PC-3 (cell line): ENCODE measurements around the gene DSP. TPM values are rescaled to one million over a fixed set of nuclear protein-coding genes. Genes with fewer than 3 reads are reported as not detected.
A peak's percentile ranks its signal among the peaks of the same experiment; 100 is the strongest.

Experiments
- ATAC-seq: fragments of 200-7000 bp; cut with Tn5 transposase; 2 replicates; pipeline ENCODE4 v1.9.1; 2020; ENCODE audit warnings: mild to moderate bottlenecking, moderate library complexity
- BruUV-seq: library from RNA; stranded (reverse); fragments of 400-500 nt; replicated peaks from 2 replicates; lab custom pipeline; 2021; lab: Mats Ljungman, UMichigan
- CTCF ChIA-PET: fragments of 300-600 bp; sonication (Branson Sonifier 250); formaldehyde crosslinking; loops from one replicate; lab custom pipeline; 2022; ENCODE audit warnings: antibody characterized with exemption; lab: Charles Lee
- POLR2A ChIA-PET: fragments of 300-600 bp; sonication (Branson Sonifier 250); formaldehyde crosslinking; loops from one replicate; lab custom pipeline; 2022; ENCODE audit warnings: antibody characterized with exemption; ENCODE audit not compliant: unreplicated experiment; lab: Charles Lee
- DNase-seq: peaks from one replicate; pipeline ENCODE4 v3.0.0-alpha.2; 2015
- H2AFZ ChIP-seq: fragments of 300-600 bp; sonication (generic); 2 replicates; pipeline ENCODE4 v1.6.0; 2016; ENCODE audit warnings: antibody characterized with exemption, low read length
- H3F3A ChIP-seq: fragments of 300-600 bp; sonication (generic); one replicate; pipeline ENCODE4 v1.6.0; 2017; ENCODE audit warnings: antibody characterized with exemption, low read length, control low read depth, mild to moderate bottlenecking; ENCODE audit not compliant: unreplicated experiment
- H3K27ac ChIP-seq: fragments of 300-600 bp; sonication (generic); 2 replicates; pipeline ENCODE4 v1.5.1; 2016; ENCODE audit warnings: mild to moderate bottlenecking, low read length
- H3K27me3 ChIP-seq: fragments of 300-600 bp; sonication (generic); 2 replicates; pipeline ENCODE4 v1.6.1; 2016; ENCODE audit warnings: low read length, mixed read lengths
- H3K36me3 ChIP-seq: fragments of 300-600 bp; sonication (generic); 2 replicates; pipeline ENCODE4 v1.6.1; 2016; ENCODE audit warnings: low read depth, mixed run types, low read length, mixed read lengths
- H3K4me1 ChIP-seq: fragments of 300-600 bp; sonication (generic); 2 replicates; pipeline ENCODE4 v1.5.1; 2016; ENCODE audit warnings: low read length; ENCODE audit not compliant: insufficient read depth
- H3K4me2 ChIP-seq: fragments of 300-600 bp; sonication (generic); 2 replicates; pipeline ENCODE4 v1.6.0; 2016; ENCODE audit warnings: low read length
- H3K4me3 ChIP-seq: fragments of 300-600 bp; sonication (generic); 2 replicates; pipeline ENCODE4 v1.5.1; 2016; ENCODE audit warnings: mild to moderate bottlenecking, low read length, mixed read lengths
- H3K79me2 ChIP-seq: fragments of 300-600 bp; sonication (generic); 2 replicates; pipeline ENCODE4 v1.6.1; 2017; ENCODE audit warnings: low read length, mixed read lengths
- H3K9ac ChIP-seq: fragments of 300-600 bp; sonication (generic); 2 replicates; pipeline ENCODE4 v1.6.0; 2016; ENCODE audit warnings: mild to moderate bottlenecking, low read length
- H3K9me2 ChIP-seq: fragments of 300-600 bp; sonication (generic); replicated peaks from 2 replicates; pipeline ENCODE4 v1.6.1; 2016; ENCODE audit warnings: mixed run types, low read length, mixed read lengths
- H3K9me3 ChIP-seq: fragments of 300-600 bp; sonication (generic); 2 replicates; pipeline ENCODE4 v1.6.1; 2016; ENCODE audit warnings: low read length, mixed read lengths
- H4K20me1 ChIP-seq: fragments of 300-600 bp; sonication (generic); 2 replicates; pipeline ENCODE4 v1.6.1; 2016; ENCODE audit warnings: low read length, mixed read lengths
- CTCF ChIP-seq: fragments of 300-600 bp; sonication (generic); conservative IDR thresholded peaks from 2 replicates; pipeline ENCODE4 v1.5.1; 2017; ENCODE audit warnings: antibody characterized with exemption, low read depth, mild to moderate bottlenecking, low read length
- EZH2 ChIP-seq: fragments of 300-600 bp; sonication (generic); IDR thresholded peaks from one replicate; pipeline ENCODE4 v1.6.1; 2017; ENCODE audit warnings: antibody characterized with exemption, mild to moderate bottlenecking, low read length; ENCODE audit not compliant: unreplicated experiment
- EZH2phosphoT487 ChIP-seq: fragments of 300-600 bp; sonication (generic); IDR thresholded peaks from 2 replicates; pipeline ENCODE4 v1.6.1; 2018; ENCODE audit warnings: mild to moderate bottlenecking, antibody characterized with exemption, low read length, borderline replicate concordance
- intact Hi-C: fragments of 100-400 bp; cut with micrococcal nuclease; formaldehyde crosslinking; loops from 2 replicates; pipeline ENCODE4 v1.9.0; 2023
- total RNA-seq: library from RNA; depleted of rRNA; stranded (reverse); fragments of >200 nt; gene quantifications from 2 replicates; pipeline ENCODE4 v1.2.3, GENCODE V29; 2014

DSP gene
- total RNA-seq, 1 experiment from 2014 or later = 54.7 TPM

GRCh38 chr6:7590918-7591302, 49.4 kb downstream of the DSP start:
- Histone ChIP-seq H3K27me3 (no peaks in the 10 kb centered on the region), H3K79me2 (peaks cover 35% of the 10 kb centered on the region), H3K4me2 (peak overlapping the region; percentile 89), H3K36me3 (peaks cover 15% of the 10 kb centered on the region), H3K9me2 (no peaks in the 10 kb centered on the region), H3K9me3 (no peaks in the 10 kb centered on the region), H3F3A (no peaks in the 10 kb centered on the region), H3K27ac (no peak overlapping the region), H4K20me1 (peaks cover 11% of the 10 kb centered on the region; the same call in 1 of the 2 replicates), H3K9ac (peak overlapping the region; percentile 91), H3K4me3 (peak overlapping the region; percentile 94), H3K4me1 (peaks cover 18% of the 10 kb centered on the region), H2AFZ (peak overlapping the region; percentile 99; the same call in 1 of the 2 replicates)
- DNase-seq (peak; percentile 57), ATAC-seq (peak; percentile 5; the same call in 1 of the 2 replicates)
- ChIA-PET POLR2A (interaction anchor here (0.6 kb wide), 1 partner anchor 278 kb away, joined by 4 read pairs; the partner anchor contains the start of gene SSR1), CTCF (interaction anchor here (0.6 kb wide), 1 partner anchor 274 kb away, joined by 3 read pairs; no protein-coding TSS in a partner anchor)
- no peak for TF ChIP-seq EZH2
- TF ChIP-seq EZH2phosphoT487 = no peak
- no peak for TF ChIP-seq CTCF
- BruUV-seq = no TSS peak
- intact Hi-C loops = loop anchor here (1.0 to 5.0 kb wide), 2 partner anchors 19 to 49 kb away; partner anchors contain the start of gene DSP

GRCh38 chr6:7591770-7592169, 50.3 kb downstream of the DSP start:
- H3K27ac ChIP-seq = no peak overlapping the region
- ChIA-PET POLR2A (no interaction called here), CTCF (no interaction called here)
- H3K4me2 ChIP-seq = peak overlapping the region; percentile 89
- no peak for TF ChIP-seq EZH2
- TF ChIP-seq CTCF = no peak
- TF ChIP-seq EZH2phosphoT487 = no peak
- no peak for DNase-seq
- no TSS peak for BruUV-seq
- H3K79me2 ChIP-seq = peaks cover 35% of the 10 kb centered on the region
- H3K9me3 ChIP-seq = no peaks in the 10 kb centered on the region
- no peaks in the 10 kb centered on the region for H3F3A ChIP-seq
- ATAC-seq = no peak
- H3K4me1 ChIP-seq = peaks cover 18% of the 10 kb centered on the region
- no peak overlapping the region for H3K9ac ChIP-seq
- H3K4me3 ChIP-seq = peak overlapping the region; percentile 94
- peaks cover 21% of the 10 kb centered on the region for H3K36me3 ChIP-seq
- no peaks in the 10 kb centered on the region for H3K9me2 ChIP-seq
- peaks cover 11% of the 10 kb centered on the region; the same call in 1 of the 2 replicates for H4K20me1 ChIP-seq
- no peaks in the 10 kb centered on the region for H3K27me3 ChIP-seq
- intact Hi-C loops = loop anchor here (5.0 kb wide), 1 partner anchor 49 kb away; the partner anchor contains the start of gene DSP
- H2AFZ ChIP-seq = no peak overlapping the region

GRCh38 chr6:7593229-7593628, 51.8 kb downstream of the DSP start:
- no TSS peak for BruUV-seq
- POLR2A ChIA-PET = no interaction called here
- no peaks in the 10 kb centered on the region for H3F3A ChIP-seq
- CTCF ChIA-PET = no interaction called here
- H3K79me2 ChIP-seq = peaks cover 35% of the 10 kb centered on the region
- TF ChIP-seq EZH2phosphoT487 (no peak), EZH2 (no peak), CTCF (no peak)
- no peak overlapping the region for H3K27ac ChIP-seq
- H3K9me3 ChIP-seq = no peaks in the 10 kb centered on the region
- peaks cover 18% of the 10 kb centered on the region for H3K4me1 ChIP-seq
- H3K36me3 ChIP-seq = peaks cover 24% of the 10 kb centered on the region
- intact Hi-C loops = loop anchor here (5.0 kb wide), 1 partner anchor 51 kb away; the partner anchor contains the start of gene DSP
- H3K4me2 ChIP-seq = no peak overlapping the region
- no peak overlapping the region for H3K9ac ChIP-seq
- H4K20me1 ChIP-seq = peaks cover 11% of the 10 kb centered on the region; the same call in 1 of the 2 replicates
- H2AFZ ChIP-seq = no peak overlapping the region
- no peaks in the 10 kb centered on the region for H3K27me3 ChIP-seq
- DNase-seq (no peak), ATAC-seq (no peak)
- no peaks in the 10 kb centered on the region for H3K9me2 ChIP-seq
- no peak overlapping the region for H3K4me3 ChIP-seq
